IMR-90 (cell line): Measurements from ENCODE around the gene KLF16. TPM values are rescaled to one million over a fixed set of nuclear protein-coding genes. Genes with fewer than 3 reads are reported as not detected.

Experiments used
- ATAC-seq: fragments of 200-7000 bp; cut with Tn5 transposase; 2 replicates; pipeline ENCODE4 v1.9.1; 2020; ENCODE audit warnings: low read depth, mild to moderate bottlenecking, moderate library complexity
- BruUV-seq: library from RNA; stranded (reverse); fragments of 400-500 nt; replicated peaks from 2 replicates; lab custom pipeline; 2021; lab: Mats Ljungman, UMichigan
- CTCF ChIA-PET: fragments of 300-600 bp; formaldehyde crosslinking; extraction: SDS; loops from one replicate; lab custom pipeline; 2021; ENCODE audit warnings: antibody characterized with exemption; lab: Yijun Ruan, JAX
- POLR2A ChIA-PET: fragments of 300-600 bp; sonication (Branson Sonifier 250); formaldehyde crosslinking; loops from one replicate; lab custom pipeline; 2022; ENCODE audit warnings: antibody characterized with exemption; ENCODE audit not compliant: unreplicated experiment; lab: Charles Lee
- DNase-seq: peaks from one replicate; pipeline ENCODE4 v3.0.0; 2013
- H2AFZ ChIP-seq: replicated peaks from 2 replicates; pipeline ENCODE3; 2013; ENCODE audit warnings: low read length, mild to moderate bottlenecking; ENCODE audit not compliant: poor library complexity
- H2AK5ac ChIP-seq: 2 replicates; pipeline ENCODE4 v1.6.1; 2013; ENCODE audit warnings: low read depth, low read length, inconsistent platforms
- H2AK9ac ChIP-seq: replicated peaks from 2 replicates; pipeline ENCODE3; 2013; ENCODE audit warnings: mild to moderate bottlenecking, low read depth, low read length, moderate library complexity; ENCODE audit not compliant: poor library complexity
- H2BK120ac ChIP-seq: 2 replicates; pipeline ENCODE4 v1.6.1; 2013; ENCODE audit warnings: low read depth, low read length, inconsistent platforms
- H2BK15ac ChIP-seq: 3 replicates; pipeline ENCODE4 v1.6.1; 2013; ENCODE audit warnings: low read depth, low read length, inconsistent platforms
- H2BK20ac ChIP-seq: 2 replicates; pipeline ENCODE4 v1.6.1; 2013; ENCODE audit warnings: low read depth, mild to moderate bottlenecking, inconsistent platforms, low read length, moderate library complexity
- H2BK5ac ChIP-seq: 2 replicates; pipeline ENCODE4 v1.6.1; 2013; ENCODE audit warnings: mild to moderate bottlenecking, low read depth, low read length, inconsistent platforms; ENCODE audit not compliant: poor library complexity, severe bottlenecking
- H3K14ac ChIP-seq: replicated peaks from 2 replicates; pipeline ENCODE4 v1.6.1; 2013; ENCODE audit warnings: low read depth, low read length, inconsistent platforms
- H3K18ac ChIP-seq: 2 replicates; pipeline ENCODE4 v1.6.1; 2013; ENCODE audit warnings: low read depth, low read length, control low read depth
- H3K23ac ChIP-seq: 2 replicates; pipeline ENCODE4 v1.6.1; 2013; ENCODE audit warnings: low read depth, low read length, inconsistent platforms
- H3K27ac ChIP-seq: 2 replicates; pipeline ENCODE4 v1.5.1; 2013; ENCODE audit warnings: mild to moderate bottlenecking, control low read depth, low read length; ENCODE audit not compliant: insufficient read depth
- H3K27me3 ChIP-seq: 2 replicates; pipeline ENCODE4 v1.6.1; 2013; ENCODE audit warnings: low read length; ENCODE audit not compliant: control insufficient read depth, insufficient read depth
- H3K36me3 ChIP-seq: 2 replicates; pipeline ENCODE4 v1.6.1; 2013; ENCODE audit warnings: low read length, mixed read lengths; ENCODE audit not compliant: control insufficient read depth, insufficient read depth
- H3K4ac ChIP-seq: 2 replicates; pipeline ENCODE4 v1.6.1; 2013; ENCODE audit warnings: low read depth, low read length, inconsistent platforms
- H3K4me1 ChIP-seq: 2 replicates; pipeline ENCODE4 v1.6.1; 2013; ENCODE audit warnings: low read length, mixed read lengths; ENCODE audit not compliant: control insufficient read depth, insufficient read depth
- H3K4me2 ChIP-seq: 2 replicates; pipeline ENCODE4 v1.6.1; 2013; ENCODE audit warnings: low read depth, mild to moderate bottlenecking, control low read depth, low read length, moderate library complexity
- H3K4me3 ChIP-seq: 2 replicates; pipeline ENCODE4 v1.5.1; 2013; ENCODE audit warnings: low read depth, mild to moderate bottlenecking, control low read depth, low read length, moderate library complexity; ENCODE audit not compliant: insufficient read depth
- H3K56ac ChIP-seq: 2 replicates; pipeline ENCODE4 v1.6.1; 2013; ENCODE audit warnings: low read length, inconsistent platforms; ENCODE audit not compliant: insufficient read depth; ENCODE audit errors: extremely low read depth
- H3K79me1 ChIP-seq, 2 experiments: 2 replicates each; pipeline ENCODE4 v1.6.1; 2013; ENCODE audit warnings: low read length in 2 of 2, inconsistent platforms in 1 of 2, low read depth in 1 of 2
- H3K9ac ChIP-seq: 2 replicates; pipeline ENCODE4 v1.6.1; 2013; ENCODE audit warnings: low read depth, low read length, control low read depth
- H3K9me1 ChIP-seq: 2 replicates; pipeline ENCODE4 v1.6.1; 2013; ENCODE audit warnings: low read length, inconsistent platforms; ENCODE audit not compliant: insufficient read depth
- H3K9me3 ChIP-seq: 2 replicates; pipeline ENCODE4 v1.6.1; 2013; ENCODE audit warnings: low read length; ENCODE audit not compliant: control insufficient read depth, insufficient read depth
- H4K20me1 ChIP-seq: 2 replicates; pipeline ENCODE4 v1.6.1; 2013; ENCODE audit warnings: low read length, inconsistent platforms; ENCODE audit not compliant: insufficient read depth
- H4K5ac ChIP-seq: 2 replicates; pipeline ENCODE4 v1.6.1; 2013; ENCODE audit warnings: mild to moderate bottlenecking, low read depth, low read length, control low read depth
- H4K8ac ChIP-seq, 2 experiments: 2 replicates each; pipeline ENCODE4 v1.6.1; 2013; ENCODE audit warnings: low read depth in 2 of 2, low read length in 2 of 2, control low read depth in 1 of 2, inconsistent platforms in 1 of 2
- H4K91ac ChIP-seq: 2 replicates; pipeline ENCODE4 v1.6.1; 2013; ENCODE audit warnings: low read depth, low read length, inconsistent platforms; ENCODE audit not compliant: insufficient read depth
- SMC3 ChIP-seq: fragments of 150-350 bp; IDR thresholded peaks from 2 replicates; pipeline ENCODE4 v1.6.1; 2016; ENCODE audit warnings: low read depth, mild to moderate bottlenecking, antibody characterized with exemption, low read length, moderate library complexity
- WGBS, 2 experiments: methylation state at CpG; one replicate each; pipeline versions ENCODE4 v1.1.5 to v1.1.7; 2013; ENCODE audit warnings: missing lambda C conversion rate in 2 of 2; ENCODE audit not compliant: insufficient read length in 1 of 2; ENCODE audit errors: extremely low coverage in 2 of 2; 5-methylcytosine and 5-hydroxymethylcytosine counted together
- dilution Hi-C: fragments of 300-500 bp; cut with HindIII; formaldehyde crosslinking; loops from one replicate; pipeline ENCODE4 v1.14.3; 2018; ENCODE audit warnings: low sequenced_read_pairs; ENCODE audit not compliant: unreplicated experiment
- in situ Hi-C: fragments of 300-500 bp; cut with MboI; formaldehyde crosslinking; loops from 3 replicates; pipeline ENCODE4 v1.14.3; 2019; ENCODE audit warnings: low sequenced_read_pairs, inconsistent platforms, mixed read lengths
- intact Hi-C: fragments of 100-400 bp; cut with micrococcal nuclease; formaldehyde crosslinking; loops from 2 replicates; pipeline ENCODE4 v1.10.0; 2022
- polyA plus RNA-seq, 3 experiments: library from polyadenylated mRNA; depleted of rRNA; stranded (reverse); fragments of >200 nt; gene quantifications; 2 replicates each; pipeline ENCODE4 v1.2.3, GENCODE V29; 2012; ENCODE audit warnings: low replicate concordance in 1 of 3
- total RNA-seq: library from RNA; depleted of rRNA; stranded (reverse); fragments of >200 nt; gene quantifications from 2 replicates; pipeline ENCODE4 v1.2.3, GENCODE V29; 2012

KLF16 gene
- total and polyA plus RNA-seq, 2 of the 4 experiments (the other 2 are of a cell fraction): 0.90 to 13.1 TPM

- Histone ChIP-seq H2BK120ac (no peak overlapping the region), H2BK5ac (no peak overlapping the region), H3K9me1 (no peaks in the 10 kb centered on the region), H3K56ac (no peak overlapping the region), H3K9ac (no peak overlapping the region), H3K18ac (no peak overlapping the region), H3K27me3 (no peaks in the 10 kb centered on the region), H4K5ac (no peak overlapping the region), H2AK9ac (no peak overlapping the region), H2BK15ac (no peak overlapping the region), H3K9me3 (no peaks in the 10 kb centered on the region), H2AK5ac (no peak overlapping the region), H3K4me2 (no peak overlapping the region), H4K91ac (no peak overlapping the region), H3K14ac (no peak overlapping the region), H4K8ac (no peak overlapping the region), H3K4ac (no peak overlapping the region), H3K4me3 (no peak overlapping the region), H3K27ac (no peak overlapping the region), H3K4me1 (peaks cover 19% of the 10 kb centered on the region), H2BK20ac (no peak overlapping the region), H3K36me3 (no peaks in the 10 kb centered on the region), H3K79me1 (peaks cover 8 to 78% of the 10 kb centered on the region in 2 experiments), H3K23ac (no peak overlapping the region), H2AFZ (no peak overlapping the region), H4K20me1 (peaks cover 56% of the 10 kb centered on the region)
- dilution Hi-C loops (no loop called here), in situ Hi-C loops (no loop called here), intact Hi-C loops (no loop called here)
- no TSS peak for BruUV-seq
- CTCF ChIA-PET: interaction anchor here (1.2 kb wide), 1 partner anchor 13 kb away, joined by 3 read pairs; no protein-coding TSS in a partner anchor
- WGBS, 2 experiments: 58% methylated on average over 3 of the region's 10 CpGs; no CpG with 5 or more reads in 1 of the 2 experiments
- TF ChIP-seq SMC3: no peak
- ATAC-seq: no peak
- DNase-seq: no peak
- POLR2A ChIA-PET: no interaction called here
Measured at GRCh38 chr19:1849886-1850398, 13.4 kb downstream of the KLF16 start.
